Natural killer cell (primary cell): ENCODE measurements around the gene NCBP3. TPM values are rescaled to one million over a fixed set of nuclear protein-coding genes. Genes with fewer than 3 reads are reported as not detected.

ENCODE experiments used
- ATAC-seq, 3 donors: fragments of 150-1000 bp in 2 of 3; fragments of 200-7000 bp in 1 of 3; cut with Tn5 transposase; 1 replicate in 1 of 3; 2 replicates in 2 of 3; pipeline ENCODE4 v1.10.0; 2021; ENCODE audit warnings: mild to moderate bottlenecking in 2 of 3, moderate library complexity in 2 of 3
- DNase-seq, 2 donors: peaks; one replicate each; pipeline versions ENCODE4 v3.0.0 to v3.0.0-alpha.2; 2013 to 2021; ENCODE audit warnings: mixed read lengths in 1 of 2
- H3K27ac ChIP-seq: one replicate; pipeline ENCODE4 v1.5.1; 2013; ENCODE audit warnings: mild to moderate bottlenecking, low read length
- H3K27me3 ChIP-seq: one replicate; pipeline ENCODE4 v1.6.1; 2013; ENCODE audit warnings: low read length; ENCODE audit not compliant: control insufficient read depth, insufficient read depth
- H3K36me3 ChIP-seq: one replicate; pipeline ENCODE4 v1.6.1; 2013; ENCODE audit warnings: low read length; ENCODE audit not compliant: control insufficient read depth, insufficient read depth
- H3K4me1 ChIP-seq: one replicate; pipeline ENCODE4 v1.6.1; 2013; ENCODE audit warnings: low read length; ENCODE audit not compliant: control insufficient read depth, insufficient read depth
- H3K4me3 ChIP-seq: one replicate; pipeline ENCODE4 v1.5.1; 2013; ENCODE audit warnings: low read length
- H3K9me3 ChIP-seq: one replicate; pipeline ENCODE4 v1.6.1; 2013; ENCODE audit warnings: low read length; ENCODE audit not compliant: control insufficient read depth, insufficient read depth
- H3K27ac Mint-ChIP-seq, 2 donors: one replicate each; pipeline ENCODE4 v1.8.0; 2022; ENCODE audit warnings: mild to moderate bottlenecking in 2 of 2, mixed read lengths in 2 of 2, moderate library complexity in 1 of 2
- H3K27me3 Mint-ChIP-seq, 2 donors: one replicate each; pipeline ENCODE4 v1.8.0; 2022; ENCODE audit warnings: low read depth in 2 of 2, mixed read lengths in 2 of 2
- H3K36me3 Mint-ChIP-seq: one replicate; pipeline ENCODE4 v1.8.0; 2022; ENCODE audit warnings: mixed read lengths
- H3K4me1 Mint-ChIP-seq, 2 donors: one replicate each; pipeline ENCODE4 v1.8.0; 2022; ENCODE audit warnings: mixed read lengths in 2 of 2
- H3K4me3 Mint-ChIP-seq: one replicate; pipeline ENCODE4 v1.8.0; 2022; ENCODE audit warnings: mild to moderate bottlenecking, moderate library complexity, mixed read lengths
- H3K9me3 Mint-ChIP-seq, 2 donors: one replicate each; pipeline ENCODE4 v1.8.0; 2022; ENCODE audit warnings: mixed read lengths in 2 of 2
- WGBS: methylation state at CpG from one replicate; pipeline ENCODE4 v1.1.7; 2013; ENCODE audit warnings: missing lambda C conversion rate; ENCODE audit not compliant: insufficient coverage; 5-methylcytosine and 5-hydroxymethylcytosine counted together
- intact Hi-C: fragments of 100-400 bp; cut with micrococcal nuclease; formaldehyde crosslinking; loops from one replicate; pipeline ENCODE4 v1.14.2; 2022
- total RNA-seq, 4 donors: library from RNA; stranded (reverse); fragments of 120-200 nt in 1 of 4; gene quantifications; one replicate each; pipeline versions ENCODE4 v1.2.3 to v1.2.4, GENCODE V29; 2013 to 2022
- TF ChIP-seq, protein P1 (sequence below): fragments of 200-600 bp; IDR thresholded peaks from one replicate; pipeline ENCODE4 v1.8.0; 2022; ENCODE audit warnings: antibody characterized with exemption

The NCBP3 gene
- total RNA-seq, 3 donors from 2014 or later (not counting 1 experiment from before 2014, with no cell fraction given) = 55.9 to 60.7 (median 58.1) TPM

DNA sequence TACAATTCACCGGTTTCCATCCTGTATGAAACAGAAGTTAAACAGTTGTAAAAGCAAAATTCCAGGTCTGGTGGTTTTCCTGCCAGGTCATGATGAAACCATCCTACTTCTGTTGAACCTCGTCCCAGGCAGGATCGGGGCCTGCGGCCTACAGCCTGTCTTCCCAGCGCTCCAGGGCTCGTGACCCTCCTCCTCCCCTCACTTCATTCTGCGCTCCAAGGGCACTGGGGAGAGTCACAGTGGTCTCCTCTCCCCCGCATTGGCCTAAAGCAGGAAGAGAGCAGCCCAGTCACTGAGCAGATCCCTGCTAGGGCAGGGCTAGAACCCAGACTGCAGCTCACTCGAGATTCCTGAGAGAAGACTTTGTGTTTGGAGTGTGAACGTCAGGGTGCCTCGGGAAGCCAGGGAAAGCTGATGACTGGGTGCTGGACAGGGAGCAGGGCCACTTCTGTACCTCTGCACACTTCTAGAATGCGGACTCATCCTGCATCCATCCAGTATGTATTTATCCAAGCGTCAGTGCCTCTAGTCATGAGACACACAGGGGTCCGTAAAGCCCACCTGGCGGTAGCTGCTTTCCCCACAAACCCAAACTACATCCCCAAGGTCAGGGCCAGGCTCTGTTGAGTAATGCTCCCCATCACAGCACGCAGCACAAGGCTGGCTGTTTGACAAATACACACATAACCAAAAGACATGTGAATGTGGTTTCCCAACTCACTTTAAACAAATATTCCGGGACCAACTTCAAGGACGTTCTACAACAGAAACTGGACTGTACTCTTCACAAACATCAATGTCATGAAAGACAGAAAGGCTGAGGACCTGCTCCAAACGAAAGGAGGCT lies 43.4 kb downstream of the NCBP3 start:
- Mint-ChIP-seq H3K27ac (no peak overlapping the region), H3K9me3 (no peaks in the 10 kb centered on the region), H3K4me1 (peaks cover 14 to 22% of the 10 kb centered on the region in 2 donors), H3K36me3 (peaks cover 5% of the 10 kb centered on the region), H3K4me3 (no peak overlapping the region), H3K27me3 (peaks cover 0 to 12% of the 10 kb centered on the region in 2 donors)
- Histone ChIP-seq H3K4me3 (no peak overlapping the region), H3K27ac (no peak overlapping the region), H3K36me3 (peaks cover 8% of the 10 kb centered on the region), H3K4me1 (peaks cover 45% of the 10 kb centered on the region), H3K9me3 (no peaks in the 10 kb centered on the region), H3K27me3 (no peaks in the 10 kb centered on the region)
- TF ChIP-seq, protein P1, sequence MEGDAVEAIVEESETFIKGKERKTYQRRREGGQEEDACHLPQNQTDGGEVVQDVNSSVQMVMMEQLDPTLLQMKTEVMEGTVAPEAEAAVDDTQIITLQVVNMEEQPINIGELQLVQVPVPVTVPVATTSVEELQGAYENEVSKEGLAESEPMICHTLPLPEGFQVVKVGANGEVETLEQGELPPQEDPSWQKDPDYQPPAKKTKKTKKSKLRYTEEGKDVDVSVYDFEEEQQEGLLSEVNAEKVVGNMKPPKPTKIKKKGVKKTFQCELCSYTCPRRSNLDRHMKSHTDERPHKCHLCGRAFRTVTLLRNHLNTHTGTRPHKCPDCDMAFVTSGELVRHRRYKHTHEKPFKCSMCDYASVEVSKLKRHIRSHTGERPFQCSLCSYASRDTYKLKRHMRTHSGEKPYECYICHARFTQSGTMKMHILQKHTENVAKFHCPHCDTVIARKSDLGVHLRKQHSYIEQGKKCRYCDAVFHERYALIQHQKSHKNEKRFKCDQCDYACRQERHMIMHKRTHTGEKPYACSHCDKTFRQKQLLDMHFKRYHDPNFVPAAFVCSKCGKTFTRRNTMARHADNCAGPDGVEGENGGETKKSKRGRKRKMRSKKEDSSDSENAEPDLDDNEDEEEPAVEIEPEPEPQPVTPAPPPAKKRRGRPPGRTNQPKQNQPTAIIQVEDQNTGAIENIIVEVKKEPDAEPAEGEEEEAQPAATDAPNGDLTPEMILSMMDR = no peak
- DNase-seq (no peak), ATAC-seq (no peak)
- 91% methylated on average over 19 of the region's 19 CpGs for WGBS
- intact Hi-C loops = no loop called here

DNA sequence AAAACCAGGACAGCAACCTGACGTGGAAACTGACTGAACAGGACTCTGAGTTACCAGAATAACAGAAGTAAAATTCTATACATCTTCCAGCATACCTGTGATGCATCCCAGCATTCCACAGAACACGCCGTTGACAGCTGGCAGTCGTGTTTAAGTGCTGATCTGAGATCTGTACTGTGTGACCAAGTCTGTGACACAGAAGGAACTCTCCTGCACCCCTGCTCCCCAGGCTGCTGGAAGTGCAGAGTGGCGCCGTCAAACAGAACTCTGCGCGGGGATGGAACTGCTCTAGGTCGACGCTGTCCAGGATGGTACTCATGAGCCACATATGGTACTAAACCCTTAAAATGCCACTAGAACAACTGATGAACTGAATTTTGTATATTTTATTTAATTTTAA lies 44.3 kb downstream of the NCBP3 start:
- H3K36me3 Mint-ChIP-seq = no peaks in the 10 kb centered on the region
- ATAC-seq = no peak
- H3K4me3 ChIP-seq = no peak overlapping the region
- no peak overlapping the region for H3K27ac Mint-ChIP-seq
- peaks cover 0 to 12% of the 10 kb centered on the region in 2 donors for H3K27me3 Mint-ChIP-seq
- TF ChIP-seq, protein P1 = no peak
- H3K36me3 ChIP-seq = peaks cover 2% of the 10 kb centered on the region
- peaks cover 51% of the 10 kb centered on the region for H3K4me1 ChIP-seq
- no peak for DNase-seq
- 97% methylated on average over 10 of the region's 10 CpGs for WGBS
- H3K27ac ChIP-seq = no peak overlapping the region
- intact Hi-C loops = no loop called here
- H3K4me1 Mint-ChIP-seq = peaks cover 20 to 27% of the 10 kb centered on the region in 2 donors
- no peaks in the 10 kb centered on the region for H3K9me3 Mint-ChIP-seq
- H3K4me3 Mint-ChIP-seq = no peak overlapping the region
- H3K9me3 ChIP-seq = no peaks in the 10 kb centered on the region
- no peaks in the 10 kb centered on the region for H3K27me3 ChIP-seq

DNA sequence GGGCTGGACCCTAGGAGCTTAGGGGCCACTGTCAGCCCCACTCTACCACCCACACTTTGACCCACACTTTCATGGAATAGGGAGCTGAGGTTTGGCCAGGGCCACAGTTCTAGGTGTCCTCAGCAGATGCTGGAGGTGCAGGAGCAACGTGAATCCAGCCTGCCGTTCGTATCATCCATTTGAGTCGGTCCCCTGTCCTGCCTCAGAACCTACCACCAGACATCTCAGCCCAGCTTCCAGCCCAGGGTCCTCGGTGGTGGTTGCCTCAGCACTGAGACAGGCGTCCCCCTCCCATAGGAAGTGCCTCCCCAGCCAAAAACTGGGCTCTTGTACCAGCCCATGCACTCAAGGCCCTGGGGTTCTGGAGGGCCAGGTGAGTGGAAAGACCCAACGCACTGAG lies 44.7 kb downstream of the NCBP3 start:
- H3K4me3 ChIP-seq = no peak overlapping the region
- peaks cover 24 to 31% of the 10 kb centered on the region in 2 donors for H3K4me1 Mint-ChIP-seq
- intact Hi-C loops = no loop called here
- no peak overlapping the region for H3K4me3 Mint-ChIP-seq
- no peak for ATAC-seq
- H3K27me3 Mint-ChIP-seq = peaks cover 0 to 12% of the 10 kb centered on the region in 2 donors
- WGBS = 94% methylated on average over 7 of the region's 7 CpGs
- no peak for DNase-seq
- no peaks in the 10 kb centered on the region for H3K36me3 Mint-ChIP-seq
- no peaks in the 10 kb centered on the region for H3K9me3 Mint-ChIP-seq
- H3K27me3 ChIP-seq = no peaks in the 10 kb centered on the region
- no peak overlapping the region for H3K27ac ChIP-seq
- no peaks in the 10 kb centered on the region for H3K36me3 ChIP-seq
- TF ChIP-seq, protein P1 = no peak
- no peaks in the 10 kb centered on the region for H3K9me3 ChIP-seq
- peaks cover 56% of the 10 kb centered on the region for H3K4me1 ChIP-seq
- H3K27ac Mint-ChIP-seq = no peak overlapping the region
